HL-60 (cell line): ENCODE measurements around the gene SMIM31.

ENCODE experiments used
- DNase-seq, 2 experiments: peaks; one replicate each; pipeline ENCODE4 v3.0.0-alpha.2; 2010 to 2020; ENCODE audit warnings: low read depth in 1 of 2, low spot score in 1 of 2
- H3K27ac ChIP-seq: fragments of 250-450 bp; sonication (Bioruptor Pico); replicated peaks from 2 replicates; pipeline ENCODE4 v1.5.1; 2020; ENCODE audit warnings: mild to moderate bottlenecking, moderate library complexity
- H3K27me3 ChIP-seq: fragments of 250-450 bp; sonication (Bioruptor Pico); 2 replicates; pipeline ENCODE4 v1.5.1; 2021; ENCODE audit warnings: mild to moderate bottlenecking, moderate library complexity; ENCODE audit not compliant: insufficient read depth, poor library complexity, severe bottlenecking
- H3K4me3 ChIP-seq: replicated peaks from 2 replicates; pipeline ENCODE4 v1.5.1; 2011; ENCODE audit warnings: mild to moderate bottlenecking, control low read depth, low read length; ENCODE audit not compliant: insufficient read depth
- GABPA ChIP-seq: IDR thresholded peaks from 2 replicates; pipeline ENCODE4 v1.6.1; 2012; ENCODE audit warnings: low read depth
- POLR2AphosphoS5 ChIP-seq: IDR thresholded peaks from 2 replicates; pipeline ENCODE4 v1.6.1; 2012; ENCODE audit warnings: low read depth
- SPI1 ChIP-seq: IDR thresholded peaks from 2 replicates; pipeline ENCODE4 v1.6.1; 2012; ENCODE audit warnings: low read depth, mild to moderate bottlenecking, borderline replicate concordance
- TF ChIP-seq, protein P1 (sequence below): IDR thresholded peaks from 2 replicates; pipeline ENCODE4 v1.6.1; 2012; ENCODE audit warnings: low read depth; ENCODE audit not compliant: insufficient replicate concordance
- TF ChIP-seq, protein P2 (sequence below): IDR thresholded peaks from one replicate; pipeline ENCODE4 v1.5.1; 2011; ENCODE audit warnings: low read length, control low read depth, inconsistent platforms; ENCODE audit not compliant: insufficient read depth

The SMIM31 gene

DNA sequence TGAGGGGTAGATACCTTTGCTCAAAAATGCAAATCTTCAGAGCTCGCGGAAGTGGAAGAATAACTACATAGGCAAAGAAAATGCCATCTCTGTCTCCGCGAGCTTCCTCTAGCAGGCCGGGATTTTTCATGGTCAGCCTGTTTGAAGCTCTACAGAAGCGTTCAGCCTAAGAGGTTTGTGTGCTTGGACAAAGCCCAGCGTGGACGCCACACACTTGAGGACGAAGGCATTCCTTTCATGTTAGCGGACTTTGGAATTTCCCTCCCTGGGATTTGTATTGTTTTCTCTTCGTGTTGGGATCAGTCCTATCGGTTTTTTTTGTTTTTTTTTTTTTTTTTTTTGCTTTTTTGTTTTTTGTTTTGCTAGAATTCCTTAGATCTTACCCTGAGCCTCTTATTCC, 53.7 kb downstream of the SMIM31 start:
- TF ChIP-seq POLR2AphosphoS5 (no peak), SPI1 (no peak), GABPA (no peak)
- TF ChIP-seq, protein P1, sequence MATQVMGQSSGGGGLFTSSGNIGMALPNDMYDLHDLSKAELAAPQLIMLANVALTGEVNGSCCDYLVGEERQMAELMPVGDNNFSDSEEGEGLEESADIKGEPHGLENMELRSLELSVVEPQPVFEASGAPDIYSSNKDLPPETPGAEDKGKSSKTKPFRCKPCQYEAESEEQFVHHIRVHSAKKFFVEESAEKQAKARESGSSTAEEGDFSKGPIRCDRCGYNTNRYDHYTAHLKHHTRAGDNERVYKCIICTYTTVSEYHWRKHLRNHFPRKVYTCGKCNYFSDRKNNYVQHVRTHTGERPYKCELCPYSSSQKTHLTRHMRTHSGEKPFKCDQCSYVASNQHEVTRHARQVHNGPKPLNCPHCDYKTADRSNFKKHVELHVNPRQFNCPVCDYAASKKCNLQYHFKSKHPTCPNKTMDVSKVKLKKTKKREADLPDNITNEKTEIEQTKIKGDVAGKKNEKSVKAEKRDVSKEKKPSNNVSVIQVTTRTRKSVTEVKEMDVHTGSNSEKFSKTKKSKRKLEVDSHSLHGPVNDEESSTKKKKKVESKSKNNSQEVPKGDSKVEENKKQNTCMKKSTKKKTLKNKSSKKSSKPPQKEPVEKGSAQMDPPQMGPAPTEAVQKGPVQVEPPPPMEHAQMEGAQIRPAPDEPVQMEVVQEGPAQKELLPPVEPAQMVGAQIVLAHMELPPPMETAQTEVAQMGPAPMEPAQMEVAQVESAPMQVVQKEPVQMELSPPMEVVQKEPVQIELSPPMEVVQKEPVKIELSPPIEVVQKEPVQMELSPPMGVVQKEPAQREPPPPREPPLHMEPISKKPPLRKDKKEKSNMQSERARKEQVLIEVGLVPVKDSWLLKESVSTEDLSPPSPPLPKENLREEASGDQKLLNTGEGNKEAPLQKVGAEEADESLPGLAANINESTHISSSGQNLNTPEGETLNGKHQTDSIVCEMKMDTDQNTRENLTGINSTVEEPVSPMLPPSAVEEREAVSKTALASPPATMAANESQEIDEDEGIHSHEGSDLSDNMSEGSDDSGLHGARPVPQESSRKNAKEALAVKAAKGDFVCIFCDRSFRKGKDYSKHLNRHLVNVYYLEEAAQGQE, result no peak
- TF ChIP-seq, protein P2, sequence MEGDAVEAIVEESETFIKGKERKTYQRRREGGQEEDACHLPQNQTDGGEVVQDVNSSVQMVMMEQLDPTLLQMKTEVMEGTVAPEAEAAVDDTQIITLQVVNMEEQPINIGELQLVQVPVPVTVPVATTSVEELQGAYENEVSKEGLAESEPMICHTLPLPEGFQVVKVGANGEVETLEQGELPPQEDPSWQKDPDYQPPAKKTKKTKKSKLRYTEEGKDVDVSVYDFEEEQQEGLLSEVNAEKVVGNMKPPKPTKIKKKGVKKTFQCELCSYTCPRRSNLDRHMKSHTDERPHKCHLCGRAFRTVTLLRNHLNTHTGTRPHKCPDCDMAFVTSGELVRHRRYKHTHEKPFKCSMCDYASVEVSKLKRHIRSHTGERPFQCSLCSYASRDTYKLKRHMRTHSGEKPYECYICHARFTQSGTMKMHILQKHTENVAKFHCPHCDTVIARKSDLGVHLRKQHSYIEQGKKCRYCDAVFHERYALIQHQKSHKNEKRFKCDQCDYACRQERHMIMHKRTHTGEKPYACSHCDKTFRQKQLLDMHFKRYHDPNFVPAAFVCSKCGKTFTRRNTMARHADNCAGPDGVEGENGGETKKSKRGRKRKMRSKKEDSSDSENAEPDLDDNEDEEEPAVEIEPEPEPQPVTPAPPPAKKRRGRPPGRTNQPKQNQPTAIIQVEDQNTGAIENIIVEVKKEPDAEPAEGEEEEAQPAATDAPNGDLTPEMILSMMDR, result no peak
- no peak for DNase-seq
- H3K27me3 ChIP-seq, result peaks cover 4% of the 10 kb centered on the region
- H3K27ac ChIP-seq, result no peak overlapping the region
- H3K4me3 ChIP-seq, result no peak overlapping the region

DNA sequence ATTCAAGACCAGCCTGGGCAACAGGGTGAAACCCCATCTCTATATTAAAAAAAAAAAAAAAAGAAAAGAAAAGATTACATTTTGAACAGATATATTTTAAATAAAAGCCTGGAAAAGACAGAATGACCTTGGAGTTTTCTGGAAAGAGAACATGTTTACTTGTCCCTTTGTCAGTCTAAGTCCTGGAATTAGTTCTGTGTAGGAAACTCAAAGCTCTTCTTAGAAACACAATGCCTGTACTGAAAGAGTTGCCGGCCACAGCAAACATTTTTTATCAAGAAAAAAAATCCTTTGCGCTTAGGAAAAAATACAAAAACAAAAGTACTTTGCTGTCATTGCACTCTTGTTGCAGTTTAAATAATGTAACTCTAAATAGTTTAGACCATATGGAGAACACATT, 59.6 kb downstream of the SMIM31 start:
- Histone ChIP-seq H3K27me3 (no peaks in the 10 kb centered on the region), H3K27ac (no peak overlapping the region), H3K4me3 (no peak overlapping the region)
- TF ChIP-seq SPI1 (no peak), GABPA (no peak), POLR2AphosphoS5 (no peak)
- TF ChIP-seq, protein P2, result no peak
- TF ChIP-seq, protein P1, result no peak
- no peak for DNase-seq

DNA sequence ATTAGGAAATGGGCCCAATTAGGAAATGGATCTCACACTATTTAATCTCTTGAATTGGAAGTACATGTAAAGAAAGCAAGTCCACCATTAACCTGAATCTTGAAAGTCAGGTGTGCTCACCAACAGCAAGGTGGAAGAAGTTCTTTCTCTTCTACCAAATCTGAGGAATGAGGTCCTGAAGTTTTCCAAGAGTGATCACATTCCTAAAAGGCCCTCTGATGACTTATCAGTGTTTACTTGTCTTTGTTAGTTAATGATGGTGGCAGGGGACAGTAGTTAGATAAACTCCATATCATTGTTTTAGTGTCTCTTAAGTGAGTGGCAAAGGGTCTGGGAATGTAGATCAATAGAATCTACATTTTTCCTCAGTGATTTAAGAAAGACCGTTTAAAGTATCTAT, 61.8 kb downstream of the SMIM31 start:
- no peak for DNase-seq
- no peak for TF ChIP-seq SPI1
- no peak for TF ChIP-seq GABPA
- TF ChIP-seq, protein P2, result no peak
- TF ChIP-seq, protein P1, result no peak
- no peak for TF ChIP-seq POLR2AphosphoS5
- Histone ChIP-seq H3K4me3 (no peak overlapping the region), H3K27ac (no peak overlapping the region), H3K27me3 (no peaks in the 10 kb centered on the region)
